Ovary (tissue), 3 donors: ENCODE results near the gene PTGER2.

Source experiments
- CTCF ChIP-seq, 3 donors: fragments of 450-650 bp in 2 of 3; fragments of 200-600 bp in 1 of 3; IDR thresholded peaks; one replicate each; pipeline versions ENCODE4 v1.5.1 to v1.8.0; 2016 to 2022; ENCODE audit warnings: antibody characterized with exemption in 3 of 3, mild to moderate bottlenecking in 1 of 3
- POLR2A ChIP-seq: fragments of 450-650 bp; IDR thresholded peaks from one replicate; pipeline ENCODE4 v1.6.1; 2017; ENCODE audit warnings: antibody characterized with exemption, mild to moderate bottlenecking, moderate library complexity
- donor health status: DM: no; HTN: no; CAD: no.

- TF ChIP-seq CTCF (IDR thresholded peaks at IDR 0.05) (no peak), POLR2A (no peak)
Observed at GRCh38 chr14:52277552-52277951, 36.6 kb upstream of the PTGER2 start.
